Liver (tissue), 3 donors: ENCODE data around the gene CUL2.

ENCODE experiments used
- ATF3 ChIP-seq: IDR thresholded peaks from 2 replicates; pipeline ENCODE4 v1.6.1; 2016; ENCODE audit warnings: antibody characterized with exemption
- CTCF ChIP-seq: fragments of 150-350 bp; IDR thresholded peaks from 2 replicates; pipeline ENCODE4 v1.5.1; 2017; ENCODE audit warnings: improper control_type of control experiment, low read depth, low read length; ENCODE audit not compliant: missing input control
- RXRA ChIP-seq, 2 donors: IDR thresholded peaks; 2 replicates each; pipeline ENCODE4 v1.6.1; 2017 to 2018; ENCODE audit warnings: antibody characterized with exemption in 2 of 2, mild to moderate bottlenecking in 1 of 2
- donor health status: healthy.
- donor health status: healthy.

GRCh38 chr10:35017608-35018007, 72.5 kb downstream of the CUL2 start:
- no peak for TF ChIP-seq CTCF
- no peak for TF ChIP-seq RXRA (IDR thresholded peaks at IDR 0.05)
- no peak for TF ChIP-seq ATF3
